Activated T-cell treated with anti-CD3 and anti-CD28 coated beads for 4 hours (primary cell): ENCODE measurements around the gene FAM227B.

ENCODE experiments used
- DNase-seq: peaks from one replicate; pipeline ENCODE4 v3.0.0-alpha.2; 2020

FAM227B gene

GRCh38 chr15:49279521-49280456 is 340.8 kb downstream of the FAM227B start:
- no peak for DNase-seq

- DNase-seq: no peak
Measured at GRCh38 chr15:49278751-49279150, 341.9 kb downstream of the FAM227B start.
